ENCODE measurements around the gene COBL. TPM values are rescaled to one million over a fixed set of nuclear protein-coding genes. Genes with fewer than 3 reads are reported as not detected.
"Not testable (repeated sequence)": the region's sequence is repeated elsewhere in the genome, so short reads cannot be mapped to it uniquely, and the experiment has no call there.

Gene COBL
- total RNA-seq, 1 donor from 2014 or later: 9.2 TPM

GRCh38 chr7:51213618-51214017 lies 103.0 kb downstream of the COBL start:
- DNase-seq (ENCODE audit: low spot score): no peak

- DNase-seq (ENCODE audit: low spot score): no peak
These were observed 105.8 kb downstream of the COBL start for GRCh38 chr7:51210766-51211165.

GRCh38 chr7:51209426-51209825 lies 107.2 kb downstream of the COBL start:
- no peak for DNase-seq (ENCODE audit: low spot score)

- not testable (repeated sequence) for DNase-seq (ENCODE audit: low spot score)
These were observed 108.5 kb downstream of the COBL start for GRCh38 chr7:51208125-51208524.

GRCh38 chr7:51198654-51199053 lies 118.0 kb downstream of the COBL start:
- no peak for DNase-seq (ENCODE audit: low spot score)

- no peak for DNase-seq (ENCODE audit: low spot score)
These were observed 125.6 kb downstream of the COBL start for GRCh38 chr7:51190969-51191368.

- no peak for DNase-seq (ENCODE audit: low spot score)
These were observed 126.8 kb downstream of the COBL start for GRCh38 chr7:51189777-51190176.

- no peak for DNase-seq (ENCODE audit: low spot score)
These were observed 127.6 kb downstream of the COBL start for GRCh38 chr7:51188987-51189386.

- no peak for DNase-seq (ENCODE audit: low spot score)
These were observed 128.7 kb downstream of the COBL start for GRCh38 chr7:51187941-51188340.

- DNase-seq (ENCODE audit: low spot score): no peak
These were observed 130.1 kb downstream of the COBL start for GRCh38 chr7:51186531-51186930.

GRCh38 chr7:51182636-51183166 lies 133.9 kb downstream of the COBL start:
- no peak for DNase-seq (ENCODE audit: low spot score)

- DNase-seq (ENCODE audit: low spot score): no peak
These were observed 136.5 kb downstream of the COBL start for GRCh38 chr7:51180092-51180491.

GRCh38 chr7:51175992-51176388 lies 140.6 kb downstream of the COBL start:
- no peak for DNase-seq (ENCODE audit: low spot score)

GRCh38 chr7:51175316-51175991 lies 141.2 kb downstream of the COBL start:
- no peak for DNase-seq (ENCODE audit: low spot score)

GRCh38 chr7:51165337-51165736 lies 151.3 kb downstream of the COBL start:
- DNase-seq (ENCODE audit: low spot score): no peak

GRCh38 chr7:51162724-51163329 lies 153.8 kb downstream of the COBL start:
- DNase-seq (ENCODE audit: low spot score): no peak

GRCh38 chr7:51161937-51162336 lies 154.7 kb downstream of the COBL start:
- DNase-seq (ENCODE audit: low spot score): no peak

- no peak for DNase-seq (ENCODE audit: low spot score)
These were observed 155.5 kb downstream of the COBL start for GRCh38 chr7:51160990-51161615.

- DNase-seq (ENCODE audit: low spot score): no peak
These were observed 156.2 kb downstream of the COBL start for GRCh38 chr7:51160411-51160810.

GRCh38 chr7:51158742-51159445 lies 157.7 kb downstream of the COBL start:
- DNase-seq (ENCODE audit: low spot score): no peak

GRCh38 chr7:51158211-51158610 lies 158.4 kb downstream of the COBL start:
- DNase-seq (ENCODE audit: low spot score): no peak

- DNase-seq (ENCODE audit: low spot score): no peak
These were observed 162.4 kb downstream of the COBL start for GRCh38 chr7:51154201-51154600.

Measured in mesenteric fat pad (tissue), 1 donor.